ENCODE data around the gene PCDHA11.
"Not testable (repeated sequence)": the region's sequence is repeated elsewhere in the genome, so short reads cannot be mapped to it uniquely, and the experiment has no call there.

PCDHA11 gene

DNA sequence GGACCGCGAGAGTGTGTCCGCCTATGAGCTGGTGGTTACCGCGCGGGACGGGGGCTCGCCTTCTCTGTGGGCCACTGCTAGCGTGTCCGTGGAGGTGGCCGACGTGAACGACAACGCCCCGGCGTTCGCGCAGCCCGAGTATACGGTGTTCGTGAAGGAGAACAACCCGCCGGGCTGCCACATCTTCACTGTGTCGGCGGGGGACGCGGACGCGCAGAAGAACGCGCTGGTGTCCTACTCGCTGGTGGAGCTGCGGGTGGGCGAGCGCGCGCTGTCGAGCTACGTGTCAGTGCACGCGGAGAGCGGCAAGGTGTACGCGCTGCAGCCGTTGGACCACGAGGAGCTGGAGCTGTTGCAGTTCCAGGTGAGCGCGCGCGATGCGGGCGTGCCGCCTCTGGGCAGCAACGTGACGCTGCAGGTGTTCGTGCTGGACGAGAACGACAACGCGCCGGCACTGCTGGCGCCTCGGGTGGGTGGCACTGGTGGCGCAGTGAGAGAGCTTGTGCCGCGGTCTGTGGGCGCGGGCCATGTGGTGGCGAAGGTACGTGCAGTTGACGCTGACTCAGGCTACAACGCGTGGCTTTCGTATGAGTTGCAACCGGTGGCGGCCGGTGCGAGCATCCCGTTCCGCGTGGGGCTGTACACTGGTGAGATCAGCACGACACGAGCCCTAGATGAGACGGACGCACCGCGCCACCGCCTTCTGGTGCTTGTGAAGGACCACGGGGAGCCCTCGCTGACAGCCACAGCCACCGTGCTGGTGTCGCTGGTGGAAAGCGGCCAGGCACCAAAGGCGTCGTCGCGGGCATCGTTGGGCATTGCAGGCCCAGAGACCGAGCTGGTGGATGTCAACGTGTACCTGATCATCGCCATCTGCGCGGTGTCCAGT, 32.9 kb upstream of the PCDHA11 start:
- no peaks in the 10 kb centered on the region for H3K27me3 ChIP-seq (ENCODE audit: insufficient read depth, low read length)
- no peaks in the 10 kb centered on the region for H3K36me3 ChIP-seq (ENCODE audit: insufficient read depth, low read depth, low read length)
- H3K4me1 ChIP-seq (ENCODE audit: insufficient read depth, low read length) = no peaks in the 10 kb centered on the region
- no peak overlapping the region for H3K4me3 ChIP-seq (ENCODE audit: low read length)
- peaks cover 47% of the 10 kb centered on the region; the same call in 1 of the 2 replicates for H3K9me3 ChIP-seq (ENCODE audit: insufficient read depth, low read depth, low read length)
- H3K9ac ChIP-seq (ENCODE audit: low read depth, low read length) = no peak overlapping the region
- H3K27ac ChIP-seq (ENCODE audit: low read length) = no peak overlapping the region

- H3K36me3 ChIP-seq (ENCODE audit: insufficient read depth, low read depth, low read length) = no peaks in the 10 kb centered on the region
- no peaks in the 10 kb centered on the region for H3K4me1 ChIP-seq (ENCODE audit: insufficient read depth, low read length)
- H3K9me3 ChIP-seq (ENCODE audit: insufficient read depth, low read depth, low read length) = peaks cover 31% of the 10 kb centered on the region; the same call in 1 of the 2 replicates
- no peaks in the 10 kb centered on the region for H3K27me3 ChIP-seq (ENCODE audit: insufficient read depth, low read length)
- H3K27ac ChIP-seq (ENCODE audit: low read length) = no peak within 1 kb of the TSS
- no peak within 1 kb of the TSS for H3K9ac ChIP-seq (ENCODE audit: low read depth, low read length)
- H3K4me3 ChIP-seq (ENCODE audit: low read length) = no peak within 1 kb of the TSS
Observed at GRCh38 chr5:140840978-140841962, 27.5 kb upstream of the PCDHA11 start, which contains the start of gene PCDHA8. PCDHA8 (plus strand) TSS chr5:140841187; CDS start chr5:140841322, 135 bp downstream.

DNA sequence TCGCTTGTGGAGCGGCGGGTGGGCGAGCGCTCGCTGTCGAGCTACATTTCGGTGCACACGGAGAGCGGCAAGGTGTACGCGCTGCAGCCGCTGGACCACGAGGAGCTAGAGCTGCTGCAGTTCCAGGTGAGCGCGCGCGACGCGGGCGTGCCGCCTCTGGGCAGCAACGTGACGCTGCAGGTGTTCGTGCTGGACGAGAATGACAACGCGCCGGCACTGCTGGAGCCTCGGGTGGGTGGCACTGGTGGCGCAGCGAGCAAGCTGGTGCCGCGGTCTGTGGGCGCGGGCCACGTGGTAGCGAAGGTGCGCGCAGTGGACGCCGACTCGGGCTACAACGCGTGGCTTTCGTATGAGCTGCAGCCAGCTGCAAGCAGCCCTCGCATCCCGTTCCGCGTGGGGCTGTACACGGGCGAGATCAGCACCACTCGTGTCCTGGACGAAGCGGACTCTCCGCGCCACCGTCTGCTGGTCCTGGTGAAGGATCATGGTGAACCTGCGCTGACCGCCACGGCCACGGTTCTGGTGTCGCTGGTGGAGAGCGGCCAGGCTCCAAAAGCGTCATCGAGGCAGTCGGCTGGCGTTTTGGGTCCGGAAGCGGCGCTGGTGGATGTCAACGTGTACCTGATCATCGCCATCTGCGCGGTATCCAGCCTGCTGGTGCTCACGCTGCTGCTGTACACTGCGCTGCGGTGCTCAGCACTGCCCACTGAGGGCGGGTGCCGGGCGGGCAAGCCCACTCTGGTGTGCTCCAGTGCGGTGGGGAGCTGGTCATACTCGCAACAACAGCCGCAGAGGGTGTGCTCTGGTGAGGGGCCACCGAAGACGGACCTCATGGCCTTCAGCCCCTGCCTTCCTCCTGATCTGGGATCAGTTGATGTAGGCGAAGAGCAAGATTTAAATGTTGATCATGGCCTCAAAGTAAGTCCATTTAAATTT, 25.7 kb upstream of the PCDHA11 start:
- Histone ChIP-seq H3K9me3 (ENCODE audit: insufficient read depth, low read depth, low read length) (peaks cover 24% of the 10 kb centered on the region; the same call in 1 of the 2 replicates), H3K4me3 (ENCODE audit: low read length) (no peak overlapping the region), H3K4me1 (ENCODE audit: insufficient read depth, low read length) (no peaks in the 10 kb centered on the region), H3K27ac (ENCODE audit: low read length) (no peak overlapping the region), H3K36me3 (ENCODE audit: insufficient read depth, low read depth, low read length) (no peaks in the 10 kb centered on the region), H3K9ac (ENCODE audit: low read depth, low read length) (no peak overlapping the region), H3K27me3 (ENCODE audit: insufficient read depth, low read length) (no peaks in the 10 kb centered on the region)

- not testable (repeated sequence) for H3K4me3 ChIP-seq (ENCODE audit: low read length)
Observed at GRCh38 chr5:140848139-140849102, 20.3 kb upstream of the PCDHA11 start, which contains the start of gene PCDHA9. PCDHA9 (plus strand) TSS chr5:140848382; CDS start chr5:140848496, 114 bp downstream.

DNA sequence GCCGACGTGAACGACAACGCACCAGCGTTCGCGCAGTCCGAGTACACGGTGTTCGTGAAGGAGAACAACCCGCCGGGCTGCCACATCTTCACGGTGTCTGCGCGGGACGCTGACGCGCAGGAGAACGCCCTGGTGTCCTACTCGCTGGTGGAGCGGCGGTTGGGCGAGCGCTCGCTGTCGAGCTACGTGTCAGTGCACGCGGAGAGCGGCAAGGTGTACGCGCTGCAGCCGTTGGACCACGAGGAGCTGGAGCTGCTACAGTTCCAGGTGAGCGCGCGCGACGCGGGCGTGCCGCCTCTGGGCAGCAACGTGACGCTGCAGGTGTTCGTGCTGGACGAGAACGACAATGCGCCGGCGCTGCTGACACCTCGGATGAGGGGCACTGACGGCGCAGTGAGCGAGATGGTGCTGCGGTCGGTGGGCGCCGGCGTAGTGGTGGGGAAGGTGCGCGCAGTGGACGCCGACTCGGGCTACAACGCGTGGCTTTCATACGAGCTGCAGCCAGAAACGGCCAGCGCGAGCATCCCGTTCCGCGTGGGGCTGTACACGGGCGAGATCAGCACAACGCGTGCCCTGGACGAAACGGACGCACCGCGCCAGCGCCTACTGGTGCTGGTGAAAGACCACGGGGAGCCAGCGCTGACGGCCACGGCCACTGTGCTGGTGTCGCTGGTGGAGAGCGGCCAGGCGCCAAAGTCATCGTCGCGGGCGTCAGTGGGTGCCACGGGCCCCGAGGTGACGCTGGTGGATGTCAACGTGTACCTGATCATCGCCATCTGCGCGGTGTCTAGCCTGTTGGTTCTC, 18.7 kb upstream of the PCDHA11 start:
- not testable (repeated sequence) for H3K9me3 ChIP-seq (ENCODE audit: insufficient read depth, low read depth, low read length); H3K27me3 ChIP-seq (ENCODE audit: insufficient read depth, low read length); H3K36me3 ChIP-seq (ENCODE audit: insufficient read depth, low read depth, low read length); H3K27ac ChIP-seq (ENCODE audit: low read length); H3K4me1 ChIP-seq (ENCODE audit: insufficient read depth, low read length); H3K4me3 ChIP-seq (ENCODE audit: low read length); H3K9ac ChIP-seq (ENCODE audit: low read depth, low read length)

More at GRCh38 chr5:140848139-140849102, 20.3 kb upstream of the PCDHA11 start, which contains the start of gene PCDHA9:
- H3K36me3 ChIP-seq (ENCODE audit: insufficient read depth, low read depth, low read length); H3K27ac ChIP-seq (ENCODE audit: low read length); H3K27me3 ChIP-seq (ENCODE audit: insufficient read depth, low read length); H3K9ac ChIP-seq (ENCODE audit: low read depth, low read length); H3K4me1 ChIP-seq (ENCODE audit: insufficient read depth, low read length): not testable (repeated sequence)
- H3K9me3 ChIP-seq (ENCODE audit: insufficient read depth, low read depth, low read length) = peaks cover 21% of the 10 kb centered on the region; the same call in 1 of the 2 replicates

- Histone ChIP-seq H3K9me3 (ENCODE audit: insufficient read depth, low read depth, low read length) (peaks cover 23% of the 10 kb centered on the region), H3K4me1 (ENCODE audit: insufficient read depth, low read length) (no peaks in the 10 kb centered on the region), H3K27ac (ENCODE audit: low read length) (no peak within 1 kb of the TSS), H3K36me3 (ENCODE audit: insufficient read depth, low read depth, low read length) (no peaks in the 10 kb centered on the region), H3K27me3 (ENCODE audit: insufficient read depth, low read length) (no peaks in the 10 kb centered on the region), H3K4me3 (ENCODE audit: low read length) (no peak within 1 kb of the TSS; the same call in 1 of the 2 replicates), H3K9ac (ENCODE audit: low read depth, low read length) (no peak within 1 kb of the TSS)
Observed at GRCh38 chr5:140855772-140856674, 12.7 kb upstream of the PCDHA11 start, which contains the start of gene PCDHA10. PCDHA10 (plus strand) TSS chr5:140855897; CDS start chr5:140856049, 152 bp downstream.

DNA sequence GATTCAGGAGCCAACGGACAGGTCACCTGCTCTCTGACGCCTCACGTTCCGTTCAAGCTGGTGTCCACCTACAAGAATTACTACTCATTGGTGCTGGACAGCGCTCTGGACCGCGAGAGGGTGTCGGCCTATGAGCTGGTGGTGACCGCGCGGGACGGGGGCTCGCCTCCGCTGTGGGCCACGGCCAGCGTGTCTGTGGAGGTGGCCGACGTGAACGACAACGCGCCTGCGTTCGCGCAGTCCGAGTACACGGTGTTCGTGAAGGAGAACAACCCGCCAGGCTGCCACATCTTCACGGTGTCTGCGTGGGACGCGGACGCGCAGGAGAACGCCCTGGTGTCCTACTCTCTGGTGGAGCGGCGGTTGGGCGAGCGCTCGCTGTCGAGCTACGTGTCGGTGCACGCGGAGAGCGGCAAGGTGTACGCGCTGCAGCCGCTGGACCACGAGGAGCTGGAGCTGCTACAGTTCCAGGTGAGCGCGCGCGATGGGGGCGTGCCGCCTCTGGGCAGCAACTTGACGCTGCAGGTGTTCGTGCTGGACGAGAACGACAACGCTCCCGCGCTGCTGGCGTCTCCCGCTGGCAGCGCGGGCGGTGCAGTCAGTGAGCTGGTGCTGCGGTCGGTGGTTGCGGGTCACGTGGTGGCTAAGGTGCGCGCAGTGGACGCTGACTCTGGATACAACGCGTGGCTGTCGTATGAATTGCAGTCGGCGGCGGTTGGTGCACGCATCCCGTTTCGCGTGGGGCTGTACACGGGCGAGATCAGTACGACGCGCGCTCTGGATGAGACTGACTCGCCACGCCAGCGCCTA, 11.4 kb upstream of the PCDHA11 start:
- H3K27ac ChIP-seq (ENCODE audit: low read length) = no peak overlapping the region
- H3K4me3 ChIP-seq (ENCODE audit: low read length) = no peak overlapping the region
- H3K27me3 ChIP-seq (ENCODE audit: insufficient read depth, low read length) = no peaks in the 10 kb centered on the region
- peaks cover 36% of the 10 kb centered on the region for H3K9me3 ChIP-seq (ENCODE audit: insufficient read depth, low read depth, low read length)
- no peak overlapping the region for H3K9ac ChIP-seq (ENCODE audit: low read depth, low read length)
- H3K36me3 ChIP-seq (ENCODE audit: insufficient read depth, low read depth, low read length) = no peaks in the 10 kb centered on the region
- H3K4me1 ChIP-seq (ENCODE audit: insufficient read depth, low read length) = no peaks in the 10 kb centered on the region

DNA sequence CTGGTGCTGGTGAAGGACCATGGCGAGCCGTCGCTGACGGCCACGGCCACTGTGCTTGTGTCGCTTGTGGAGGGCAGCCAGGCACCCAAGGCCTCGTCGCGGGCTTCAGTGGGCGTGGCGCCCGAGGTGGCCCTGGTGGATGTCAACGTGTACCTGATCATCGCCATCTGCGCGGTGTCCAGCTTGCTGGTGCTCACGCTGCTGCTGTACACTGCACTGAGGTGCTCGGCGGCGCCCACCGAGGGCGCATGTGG, 10.8 kb upstream of the PCDHA11 start:
- no peaks in the 10 kb centered on the region for H3K4me1 ChIP-seq (ENCODE audit: insufficient read depth, low read length)
- no peaks in the 10 kb centered on the region for H3K27me3 ChIP-seq (ENCODE audit: insufficient read depth, low read length)
- H3K4me3 ChIP-seq (ENCODE audit: low read length) = no peak overlapping the region
- no peaks in the 10 kb centered on the region for H3K36me3 ChIP-seq (ENCODE audit: insufficient read depth, low read depth, low read length)
- no peak overlapping the region for H3K27ac ChIP-seq (ENCODE audit: low read length)
- peaks cover 41% of the 10 kb centered on the region for H3K9me3 ChIP-seq (ENCODE audit: insufficient read depth, low read depth, low read length)
- H3K9ac ChIP-seq (ENCODE audit: low read depth, low read length) = no peak overlapping the region

All from iPS-20b (cell line).